ENCODE measurements around the gene PCDHGC4. TPM values are rescaled to one million over a fixed set of nuclear protein-coding genes. Genes with fewer than 3 reads are reported as not detected.

The PCDHGC4 gene
- total and polyA plus RNA-seq, 2 of the 13 experiments (the other 11 are each of a cell fraction or from before 2014, with no cell fraction given) = 0.07 TPM; not detected in 1

DNA sequence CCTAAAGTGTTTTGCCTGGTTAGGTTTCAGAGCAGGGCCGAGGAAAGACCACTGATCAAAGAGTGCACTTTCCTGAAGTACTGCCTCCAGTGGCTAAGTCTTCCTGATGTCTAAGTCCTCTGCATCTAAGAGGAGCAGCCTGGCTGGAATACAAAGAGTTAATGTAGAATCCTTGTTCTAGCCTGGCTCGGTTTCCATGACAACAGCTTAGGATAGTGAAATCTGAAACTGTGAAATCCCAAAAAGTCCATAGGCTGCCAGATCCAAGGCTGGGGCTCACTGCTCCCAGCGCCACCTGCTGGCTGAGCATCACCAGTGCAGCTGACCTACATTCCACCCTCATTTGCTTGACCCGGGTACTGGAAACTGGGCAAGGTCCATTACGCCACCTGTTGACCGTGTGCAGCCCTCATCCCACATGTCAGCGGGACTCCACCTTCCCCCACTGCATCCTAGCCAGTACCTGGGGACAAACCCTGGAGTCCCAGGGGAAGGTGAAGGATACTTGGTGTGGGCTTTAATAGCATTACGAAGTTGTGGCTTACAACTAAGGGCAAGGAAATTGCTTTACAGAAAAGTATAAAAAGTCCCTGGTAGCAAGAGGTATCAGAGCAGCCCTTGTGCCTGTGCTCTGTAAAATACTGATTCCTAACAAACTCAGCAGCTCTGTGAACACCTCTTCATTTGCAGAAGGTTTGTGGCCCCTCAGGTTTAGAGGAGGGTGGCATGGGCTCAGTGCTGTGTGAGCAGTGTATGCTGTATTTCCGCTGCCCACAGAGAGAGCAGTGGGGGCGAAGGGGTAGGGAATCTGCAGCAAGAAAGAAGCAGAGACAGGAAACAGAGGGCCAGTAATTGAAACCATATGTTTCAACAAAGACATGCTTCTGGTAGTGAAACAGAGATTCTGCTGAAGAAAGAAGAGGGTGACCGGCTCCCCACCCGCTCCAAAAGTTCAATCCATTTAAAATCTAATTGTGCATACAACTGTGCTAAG lies 40.1 kb downstream of the PCDHGC4 start (continued):
- TF ChIP-seq ZBTB1 (CRISPR knock-in tag; IDR thresholded peaks at IDR 0.05; ENCODE audit: borderline replicate concordance) (no peak), ATF4 (CRISPR knock-in tag; IDR thresholded peaks at IDR 0.05) (no peak), REL (CRISPR knock-in tag; conservative IDR thresholded peaks at IDR 0.05) (no peak), SPEN (CRISPR knock-in tag; IDR thresholded peaks at IDR 0.05; ENCODE audit: low read depth) (peak; percentile 35; the same call in 1 of the 2 replicates), MATR3 (CRISPR knock-in tag; IDR thresholded peaks at IDR 0.05) (no peak), ZBTB43 (CRISPR knock-in tag; conservative IDR thresholded peaks at IDR 0.05) (no peak), ZNF512 (CRISPR knock-in tag; IDR thresholded peaks at IDR 0.05) (no peak), NFYB (CRISPR knock-in tag; IDR thresholded peaks at IDR 0.05) (no peak), PHF8 (CRISPR knock-in tag; IDR thresholded peaks at IDR 0.05) (0 out of 2 replicates have a peak, but pooled peaks have one; percentile 23), ZNF12 (CRISPR knock-in tag; IDR thresholded peaks at IDR 0.05) (no peak), ZBTB49 (CRISPR knock-in tag; IDR thresholded peaks at IDR 0.05; ENCODE audit: borderline replicate concordance) (no peak)
- TF ChIP-seq, protein P1, sequence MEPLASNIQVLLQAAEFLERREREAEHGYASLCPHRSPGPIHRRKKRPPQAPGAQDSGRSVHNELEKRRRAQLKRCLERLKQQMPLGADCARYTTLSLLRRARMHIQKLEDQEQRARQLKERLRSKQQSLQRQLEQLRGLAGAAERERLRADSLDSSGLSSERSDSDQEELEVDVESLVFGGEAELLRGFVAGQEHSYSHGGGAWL (CRISPR knock-in tag; IDR thresholded peaks at IDR 0.05) = 0 out of 2 replicates have a peak, but pooled peaks have one; percentile 36
- TF ChIP-seq, protein P2, sequence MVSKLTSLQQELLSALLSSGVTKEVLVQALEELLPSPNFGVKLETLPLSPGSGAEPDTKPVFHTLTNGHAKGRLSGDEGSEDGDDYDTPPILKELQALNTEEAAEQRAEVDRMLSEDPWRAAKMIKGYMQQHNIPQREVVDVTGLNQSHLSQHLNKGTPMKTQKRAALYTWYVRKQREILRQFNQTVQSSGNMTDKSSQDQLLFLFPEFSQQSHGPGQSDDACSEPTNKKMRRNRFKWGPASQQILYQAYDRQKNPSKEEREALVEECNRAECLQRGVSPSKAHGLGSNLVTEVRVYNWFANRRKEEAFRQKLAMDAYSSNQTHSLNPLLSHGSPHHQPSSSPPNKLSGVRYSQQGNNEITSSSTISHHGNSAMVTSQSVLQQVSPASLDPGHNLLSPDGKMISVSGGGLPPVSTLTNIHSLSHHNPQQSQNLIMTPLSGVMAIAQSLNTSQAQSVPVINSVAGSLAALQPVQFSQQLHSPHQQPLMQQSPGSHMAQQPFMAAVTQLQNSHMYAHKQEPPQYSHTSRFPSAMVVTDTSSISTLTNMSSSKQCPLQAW (CRISPR knock-in tag; IDR thresholded peaks at IDR 0.05) = no peak

Measured in HepG2 (cell line).